Endothelial cell of umbilical vein (primary cell): Measurements from ENCODE around the gene ACOT7. TPM values are rescaled to one million over a fixed set of nuclear protein-coding genes. Genes with fewer than 3 reads are reported as not detected.

Source experiments
- BruUV-seq: library from RNA; stranded (reverse); fragments of 400-500 nt; replicated peaks from 2 replicates; lab custom pipeline; 2021; lab: Mats Ljungman, UMichigan
- CTCF ChIA-PET: fragments of 300-600, 350-600 bp; sonication (Branson Sonifier 250); formaldehyde crosslinking; loops from one replicate; lab custom pipeline; 2021; ENCODE audit warnings: antibody characterized with exemption, inconsistent platforms; lab: Charles Lee
- POLR2A ChIA-PET: fragments of 300-600, 350-600 bp; sonication (Branson Sonifier 250); formaldehyde crosslinking; loops from one replicate; lab custom pipeline; 2021; ENCODE audit warnings: antibody characterized with exemption, inconsistent platforms; lab: Charles Lee
- DNase-seq: peaks from one replicate; pipeline ENCODE4 v3.0.0-alpha.2; 2011; ENCODE audit warnings: low read depth, low spot score
- FAIRE-seq: peaks from 2 replicates; lab custom pipeline; 2011; peaks lifted over from hg19 to GRCh38; lab: Jason Lieb, UNC
- H2AFZ ChIP-seq: 2 replicates; pipeline ENCODE4 v1.6.0; 2012; ENCODE audit warnings: low read depth, low read length, control low read depth, inconsistent platforms
- H3K27ac ChIP-seq: 2 replicates; pipeline ENCODE4 v1.5.1; 2011; ENCODE audit warnings: low read depth, mild to moderate bottlenecking, control low read depth, low read length, moderate library complexity; ENCODE audit not compliant: insufficient read depth
- H3K27me3 ChIP-seq, 2 experiments: 2 replicates each; pipeline versions ENCODE4 v1.6.0 to v1.6.1; 2011; ENCODE audit warnings: low read length in 2 of 2, mixed read lengths in 1 of 2; ENCODE audit not compliant: control insufficient read depth in 2 of 2, insufficient read depth in 2 of 2
- H3K36me3 ChIP-seq, 2 experiments: 2 replicates in 1 of 2; 3 replicates in 1 of 2; pipeline ENCODE4 v1.5.1; 2011; ENCODE audit warnings: low read length in 2 of 2, mild to moderate bottlenecking in 1 of 2, moderate library complexity in 1 of 2; ENCODE audit not compliant: control insufficient read depth in 2 of 2, insufficient read depth in 2 of 2; ENCODE audit errors: extremely low read depth in 1 of 2
- H3K4me1 ChIP-seq: 3 replicates; pipeline ENCODE4 v1.5.1; 2011; ENCODE audit warnings: mild to moderate bottlenecking, low read length; ENCODE audit not compliant: control insufficient read depth, insufficient read depth; ENCODE audit errors: extremely low read depth
- H3K4me2 ChIP-seq: 2 replicates; pipeline ENCODE4 v1.6.1; 2011; ENCODE audit warnings: low read length, control low read depth, mixed read lengths; ENCODE audit not compliant: insufficient read depth
- H3K4me3 ChIP-seq, 3 experiments: fragments of 200-600 bp in 1 of 3; sonication (generic), shearing (Covaris generic) in 1 of 3; replicated peaks in 1 of 3; 2 replicates each; pipeline ENCODE4 v1.5.1; 2011 to 2016; ENCODE audit warnings: control low read depth in 3 of 3, low read length in 3 of 3, mild to moderate bottlenecking in 2 of 3, inconsistent platforms in 1 of 3, low read depth in 1 of 3, moderate library complexity in 1 of 3; ENCODE audit not compliant: insufficient read depth in 1 of 3
- H3K79me2 ChIP-seq: 2 replicates; pipeline ENCODE4 v1.6.0; 2012; ENCODE audit warnings: low read length, inconsistent platforms; ENCODE audit not compliant: control insufficient read depth, insufficient read depth
- H3K9ac ChIP-seq: replicated peaks from 2 replicates; pipeline ENCODE3; 2011; ENCODE audit warnings: low read length, control low read depth; ENCODE audit not compliant: insufficient read depth; ENCODE audit errors: extremely low read depth
- H3K9me1 ChIP-seq: replicated peaks from 3 replicates; pipeline ENCODE4 v1.6.0; 2011; ENCODE audit warnings: mild to moderate bottlenecking, low read length; ENCODE audit not compliant: control insufficient read depth, insufficient read depth; ENCODE audit errors: extremely low read depth
- H3K9me3 ChIP-seq: replicated peaks from 2 replicates; pipeline ENCODE4 v1.5.1; 2012; ENCODE audit warnings: low read length, inconsistent platforms; ENCODE audit not compliant: control insufficient read depth, insufficient read depth
- H4K20me1 ChIP-seq: replicated peaks from 2 replicates; pipeline ENCODE3; 2011; ENCODE audit warnings: mild to moderate bottlenecking, low read length; ENCODE audit not compliant: control insufficient read depth, insufficient read depth; ENCODE audit errors: extremely low read depth
- EZH2 ChIP-seq: IDR thresholded peaks from 2 replicates; pipeline ENCODE4 v1.6.1; 2012; ENCODE audit warnings: borderline replicate concordance, low read depth, mild to moderate bottlenecking, moderate library complexity, low read length, inconsistent platforms; ENCODE audit not compliant: severe bottlenecking
- FOS ChIP-seq: IDR thresholded peaks from 2 replicates; pipeline ENCODE4 v1.6.1; 2011; ENCODE audit warnings: mild to moderate bottlenecking, low read length, moderate library complexity, borderline replicate concordance; ENCODE audit not compliant: insufficient read depth
- GATA2 ChIP-seq: IDR thresholded peaks from 2 replicates; pipeline ENCODE4 v1.7.0; 2011; ENCODE audit warnings: low read depth, mild to moderate bottlenecking, moderate library complexity, mixed read lengths, low read length; ENCODE audit not compliant: insufficient read length, insufficient read depth
- JUN ChIP-seq: IDR thresholded peaks from 2 replicates; pipeline ENCODE4 v1.6.1; 2011; ENCODE audit warnings: borderline replicate concordance, low read depth; ENCODE audit not compliant: insufficient read length, insufficient read depth
- MYC ChIP-seq: IDR thresholded peaks from one replicate; pipeline ENCODE4 v1.6.1; 2011; ENCODE audit warnings: mild to moderate bottlenecking, low read depth, low read length
- POLR2A ChIP-seq: IDR thresholded peaks from 2 replicates; pipeline ENCODE4 v1.6.1; 2012; ENCODE audit warnings: low read depth, mild to moderate bottlenecking, control low read depth, low read length
- POLR2AphosphoS5 ChIP-seq: IDR thresholded peaks from 2 replicates; pipeline ENCODE4 v1.6.1; 2012; ENCODE audit warnings: low read depth, mild to moderate bottlenecking, control low read depth, low read length, moderate library complexity; ENCODE audit not compliant: insufficient read depth
- dilution Hi-C: fragments of 300-500 bp; cut with MboI; formaldehyde crosslinking; loops from one replicate; pipeline ENCODE4 v1.15.0; 2019; ENCODE audit warnings: low sequenced_read_pairs; ENCODE audit not compliant: extremely low pct_ligation_motif_present
- intact Hi-C: fragments of 100-400 bp; cut with micrococcal nuclease; formaldehyde crosslinking; loops from one replicate; pipeline ENCODE4 v1.10.0; 2022
- polyA plus RNA-seq, 4 experiments: library from polyadenylated mRNA; depleted of rRNA in 3 of 4; stranded (reverse) in 3 of 4; unstranded in 1 of 4; fragments of >200 nt; gene quantifications; 2 replicates each; pipeline versions ENCODE4 v1.2.1 to v1.2.3, GENCODE V29; 2011 to 2012; ENCODE audit warnings: missing spikeins in 1 of 4
- total RNA-seq: library from RNA; stranded (reverse); gene quantifications from 2 replicates; pipeline ENCODE4 v1.2.3, GENCODE V29; 2021
- TF ChIP-seq, protein P1 (sequence below), 2 donors: IDR thresholded peaks; 1 replicate in 1 of 2; 2 replicates in 1 of 2; pipeline ENCODE4 v1.5.1; 2011; ENCODE audit warnings: low read length in 2 of 2, mild to moderate bottlenecking in 2 of 2, moderate library complexity in 2 of 2, control low read depth in 1 of 2, inconsistent platforms in 1 of 2, low read depth in 1 of 2; ENCODE audit not compliant: insufficient read depth in 1 of 2; ENCODE audit errors: extremely low read depth in 1 of 2
- TF ChIP-seq, protein P2 (sequence below): IDR thresholded peaks from 2 replicates; pipeline ENCODE4 v1.6.1; 2011; ENCODE audit not compliant: insufficient read depth, insufficient read length

Gene ACOT7
- total and polyA plus RNA-seq, 2 donors (not counting 3 experiments of a cell fraction or from before 2014, with no cell fraction given) = 69.4 to 105 TPM

GRCh38 chr1:6288665-6289064 lies 104.9 kb downstream of the ACOT7 start:
- no peaks in the 10 kb centered on the region for H3K79me2 ChIP-seq
- FAIRE-seq = no peak
- intact Hi-C loops (no loop called here), dilution Hi-C loops (no loop called here)
- H3K4me2 ChIP-seq = no peak overlapping the region
- no peak overlapping the region for H2AFZ ChIP-seq
- H3K9ac ChIP-seq = no peak overlapping the region
- BruUV-seq = no TSS peak
- H3K9me1 ChIP-seq = no peaks in the 10 kb centered on the region
- H3K36me3 ChIP-seq = no peaks in the 10 kb centered on the region
- no peaks in the 10 kb centered on the region for H3K4me1 ChIP-seq
- CTCF ChIA-PET = no interaction called here
- no peaks in the 10 kb centered on the region for H4K20me1 ChIP-seq
- TF ChIP-seq POLR2A (no peak), FOS (no peak), MYC (no peak), GATA2 (no peak), JUN (no peak), POLR2AphosphoS5 (no peak), EZH2 (no peak)
- TF ChIP-seq, protein P1, sequence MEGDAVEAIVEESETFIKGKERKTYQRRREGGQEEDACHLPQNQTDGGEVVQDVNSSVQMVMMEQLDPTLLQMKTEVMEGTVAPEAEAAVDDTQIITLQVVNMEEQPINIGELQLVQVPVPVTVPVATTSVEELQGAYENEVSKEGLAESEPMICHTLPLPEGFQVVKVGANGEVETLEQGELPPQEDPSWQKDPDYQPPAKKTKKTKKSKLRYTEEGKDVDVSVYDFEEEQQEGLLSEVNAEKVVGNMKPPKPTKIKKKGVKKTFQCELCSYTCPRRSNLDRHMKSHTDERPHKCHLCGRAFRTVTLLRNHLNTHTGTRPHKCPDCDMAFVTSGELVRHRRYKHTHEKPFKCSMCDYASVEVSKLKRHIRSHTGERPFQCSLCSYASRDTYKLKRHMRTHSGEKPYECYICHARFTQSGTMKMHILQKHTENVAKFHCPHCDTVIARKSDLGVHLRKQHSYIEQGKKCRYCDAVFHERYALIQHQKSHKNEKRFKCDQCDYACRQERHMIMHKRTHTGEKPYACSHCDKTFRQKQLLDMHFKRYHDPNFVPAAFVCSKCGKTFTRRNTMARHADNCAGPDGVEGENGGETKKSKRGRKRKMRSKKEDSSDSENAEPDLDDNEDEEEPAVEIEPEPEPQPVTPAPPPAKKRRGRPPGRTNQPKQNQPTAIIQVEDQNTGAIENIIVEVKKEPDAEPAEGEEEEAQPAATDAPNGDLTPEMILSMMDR (IDR thresholded peaks at IDR 0.05; ENCODE audit: extremely low read depth in 1 of 2, insufficient read depth in 1 of 2, low read depth in 1 of 2, low read length in 2 of 2) = no peak
- TF ChIP-seq, protein P2, sequence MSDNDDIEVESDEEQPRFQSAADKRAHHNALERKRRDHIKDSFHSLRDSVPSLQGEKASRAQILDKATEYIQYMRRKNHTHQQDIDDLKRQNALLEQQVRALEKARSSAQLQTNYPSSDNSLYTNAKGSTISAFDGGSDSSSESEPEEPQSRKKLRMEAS = no peak
- POLR2A ChIA-PET = no interaction called here
- no peaks in the 10 kb centered on the region for H3K9me3 ChIP-seq
- no peak overlapping the region for H3K4me3 ChIP-seq
- no peak overlapping the region for H3K27ac ChIP-seq
- no peaks in the 10 kb centered on the region for H3K27me3 ChIP-seq
- no peak for DNase-seq
